Stimulated activated naive CD8-positive, alpha-beta T cell treated with anti-CD3 and anti-CD28 coated beads, Interleukin-15, Interleukin-2, amounts not matched to agents 100 ng/mL and 50 ng/mL, for 24 hours (primary cell): Measurements from ENCODE around the gene EP300.
"Not testable (repeated sequence)": the region's sequence is repeated elsewhere in the genome, so short reads cannot be mapped to it uniquely, and the experiment has no call there.

Experiments
- H3K27ac Mint-ChIP-seq: one replicate; pipeline ENCODE4 v1.8.0; 2021; ENCODE audit warnings: mild to moderate bottlenecking, mixed read lengths
- H3K27me3 Mint-ChIP-seq: one replicate; pipeline ENCODE4 v1.8.0; 2021; ENCODE audit warnings: mixed read lengths
- H3K36me3 Mint-ChIP-seq: one replicate; pipeline ENCODE4 v1.8.0; 2021; ENCODE audit warnings: low read depth, mixed read lengths
- H3K4me1 Mint-ChIP-seq: one replicate; pipeline ENCODE4 v1.8.0; 2021; ENCODE audit warnings: low read depth, mixed read lengths
- H3K4me3 Mint-ChIP-seq: one replicate; pipeline ENCODE4 v1.8.0; 2021; ENCODE audit warnings: mild to moderate bottlenecking, mixed read lengths
- H3K9me3 Mint-ChIP-seq: one replicate; pipeline ENCODE4 v1.8.0; 2021; ENCODE audit warnings: mixed read lengths

Gene EP300

GRCh38 chr22:41092023-41092817, at the start of gene EP300:
Gene EP300, plus strand, starts transcription at chr22:41092592. Its CDS starts 413 bp downstream, at chr22:41093005.
- peak within 1 kb of the TSS; percentile 98 for H3K4me3 Mint-ChIP-seq
- peak within 1 kb of the TSS; percentile 98 for H3K27ac Mint-ChIP-seq
- peaks cover 31% of the 10 kb centered on the region for H3K36me3 Mint-ChIP-seq
- H3K9me3 Mint-ChIP-seq = no peaks in the 10 kb centered on the region
- H3K27me3 Mint-ChIP-seq = no peaks in the 10 kb centered on the region
- H3K4me1 Mint-ChIP-seq = peaks cover 35% of the 10 kb centered on the region

- Mint-ChIP-seq H3K4me3 (no peak overlapping the region), H3K4me1 (no peaks in the 10 kb centered on the region), H3K27me3 (no peaks in the 10 kb centered on the region), H3K9me3 (no peaks in the 10 kb centered on the region), H3K36me3 (no peaks in the 10 kb centered on the region), H3K27ac (no peak overlapping the region)
Observed at GRCh38 chr22:41043722-41044121, 48.7 kb upstream of the EP300 start.

GRCh38 chr22:41045575-41045974, 46.8 kb upstream of the EP300 start:
- not testable (repeated sequence) for H3K4me1 Mint-ChIP-seq, H3K4me3 Mint-ChIP-seq, H3K27ac Mint-ChIP-seq, H3K27me3 Mint-ChIP-seq, H3K36me3 Mint-ChIP-seq, H3K9me3 Mint-ChIP-seq

- no peaks in the 10 kb centered on the region for H3K9me3 Mint-ChIP-seq
- no peaks in the 10 kb centered on the region for H3K4me1 Mint-ChIP-seq
- no peak overlapping the region for H3K4me3 Mint-ChIP-seq
- H3K27me3 Mint-ChIP-seq = no peaks in the 10 kb centered on the region
- no peaks in the 10 kb centered on the region for H3K36me3 Mint-ChIP-seq
- H3K27ac Mint-ChIP-seq = no peak overlapping the region
Observed at GRCh38 chr22:41047801-41048211, 44.6 kb upstream of the EP300 start.

- not testable (repeated sequence) for H3K27ac Mint-ChIP-seq, H3K27me3 Mint-ChIP-seq, H3K4me1 Mint-ChIP-seq, H3K4me3 Mint-ChIP-seq, H3K9me3 Mint-ChIP-seq, H3K36me3 Mint-ChIP-seq
Observed at GRCh38 chr22:41048345-41048744, 44.0 kb upstream of the EP300 start.

GRCh38 chr22:41048791-41049717, 43.3 kb upstream of the EP300 start:
- Mint-ChIP-seq H3K27ac (no peak overlapping the region), H3K4me1 (peaks cover 4% of the 10 kb centered on the region), H3K9me3 (no peaks in the 10 kb centered on the region), H3K4me3 (no peak overlapping the region), H3K36me3 (no peaks in the 10 kb centered on the region), H3K27me3 (no peaks in the 10 kb centered on the region)

GRCh38 chr22:41049795-41050194, 42.6 kb upstream of the EP300 start:
- H3K27ac Mint-ChIP-seq, H3K4me3 Mint-ChIP-seq, H3K36me3 Mint-ChIP-seq, H3K4me1 Mint-ChIP-seq, H3K9me3 Mint-ChIP-seq, H3K27me3 Mint-ChIP-seq: not testable (repeated sequence)

- no peak overlapping the region for H3K27ac Mint-ChIP-seq
- H3K36me3 Mint-ChIP-seq = no peaks in the 10 kb centered on the region
- H3K9me3 Mint-ChIP-seq = no peaks in the 10 kb centered on the region
- H3K27me3 Mint-ChIP-seq = no peaks in the 10 kb centered on the region
- peaks cover 4% of the 10 kb centered on the region for H3K4me1 Mint-ChIP-seq
- H3K4me3 Mint-ChIP-seq = no peak overlapping the region
Observed at GRCh38 chr22:41050883-41051282, 41.5 kb upstream of the EP300 start.

- Mint-ChIP-seq H3K27ac (no peak overlapping the region), H3K27me3 (no peaks in the 10 kb centered on the region), H3K4me1 (peaks cover 4% of the 10 kb centered on the region), H3K9me3 (no peaks in the 10 kb centered on the region), H3K4me3 (no peak overlapping the region), H3K36me3 (no peaks in the 10 kb centered on the region)
Observed at GRCh38 chr22:41052661-41053490, 39.5 kb upstream of the EP300 start.

- H3K36me3 Mint-ChIP-seq = no peaks in the 10 kb centered on the region
- H3K4me3 Mint-ChIP-seq = no peak overlapping the region
- H3K4me1 Mint-ChIP-seq = peaks cover 4% of the 10 kb centered on the region
- H3K27ac Mint-ChIP-seq = no peak overlapping the region
- no peaks in the 10 kb centered on the region for H3K9me3 Mint-ChIP-seq
- no peaks in the 10 kb centered on the region for H3K27me3 Mint-ChIP-seq
Observed at GRCh38 chr22:41057076-41057475, 35.3 kb upstream of the EP300 start.

- no peaks in the 10 kb centered on the region for H3K27me3 Mint-ChIP-seq
- H3K4me3 Mint-ChIP-seq = no peak overlapping the region
- no peaks in the 10 kb centered on the region for H3K4me1 Mint-ChIP-seq
- H3K27ac Mint-ChIP-seq = no peak overlapping the region
- H3K36me3 Mint-ChIP-seq = no peaks in the 10 kb centered on the region
- H3K9me3 Mint-ChIP-seq = no peaks in the 10 kb centered on the region
Observed at GRCh38 chr22:41062146-41062545, 30.2 kb upstream of the EP300 start.

GRCh38 chr22:41064326-41064725, 28.1 kb upstream of the EP300 start:
- H3K36me3 Mint-ChIP-seq, H3K4me3 Mint-ChIP-seq, H3K9me3 Mint-ChIP-seq, H3K27me3 Mint-ChIP-seq, H3K27ac Mint-ChIP-seq: not testable (repeated sequence)
- peaks cover 16% of the 10 kb centered on the region for H3K4me1 Mint-ChIP-seq

GRCh38 chr22:41066341-41066740, 26.1 kb upstream of the EP300 start:
- H3K27ac Mint-ChIP-seq, H3K9me3 Mint-ChIP-seq, H3K27me3 Mint-ChIP-seq, H3K4me3 Mint-ChIP-seq, H3K36me3 Mint-ChIP-seq: not testable (repeated sequence)
- peaks cover 18% of the 10 kb centered on the region for H3K4me1 Mint-ChIP-seq

GRCh38 chr22:41067968-41068367, 24.4 kb upstream of the EP300 start:
- H3K4me1 Mint-ChIP-seq = peaks cover 18% of the 10 kb centered on the region
- H3K9me3 Mint-ChIP-seq, H3K36me3 Mint-ChIP-seq, H3K27ac Mint-ChIP-seq, H3K4me3 Mint-ChIP-seq, H3K27me3 Mint-ChIP-seq: not testable (repeated sequence)
